ENCODE results near the gene RANBP17. TPM values are rescaled to one million over a fixed set of nuclear protein-coding genes. Genes with fewer than 3 reads are reported as not detected.
"Not testable (repeated sequence)": the region's sequence is repeated elsewhere in the genome, so short reads cannot be mapped to it uniquely, and the experiment has no call there.

The RANBP17 gene
- total RNA-seq, 1 donor from 2014 or later = 12.3 TPM

GRCh38 chr5:170865622-170866021 is 3.8 kb downstream of the RANBP17 start:
- Histone ChIP-seq H3K27ac (no peak overlapping the region), H3K27me3 (ENCODE audit: low read depth) (peaks cover 7% of the 10 kb centered on the region), H3K4me1 (no peaks in the 10 kb centered on the region), H3K9me3 (peaks cover 8% of the 10 kb centered on the region), H3K4me3 (no peak overlapping the region), H3K36me3 (no peaks in the 10 kb centered on the region)
- DNase-seq (no peak), ATAC-seq (no peak)
- intact Hi-C loops (cut with DNase I) = no loop called here
- TF ChIP-seq, protein P1, sequence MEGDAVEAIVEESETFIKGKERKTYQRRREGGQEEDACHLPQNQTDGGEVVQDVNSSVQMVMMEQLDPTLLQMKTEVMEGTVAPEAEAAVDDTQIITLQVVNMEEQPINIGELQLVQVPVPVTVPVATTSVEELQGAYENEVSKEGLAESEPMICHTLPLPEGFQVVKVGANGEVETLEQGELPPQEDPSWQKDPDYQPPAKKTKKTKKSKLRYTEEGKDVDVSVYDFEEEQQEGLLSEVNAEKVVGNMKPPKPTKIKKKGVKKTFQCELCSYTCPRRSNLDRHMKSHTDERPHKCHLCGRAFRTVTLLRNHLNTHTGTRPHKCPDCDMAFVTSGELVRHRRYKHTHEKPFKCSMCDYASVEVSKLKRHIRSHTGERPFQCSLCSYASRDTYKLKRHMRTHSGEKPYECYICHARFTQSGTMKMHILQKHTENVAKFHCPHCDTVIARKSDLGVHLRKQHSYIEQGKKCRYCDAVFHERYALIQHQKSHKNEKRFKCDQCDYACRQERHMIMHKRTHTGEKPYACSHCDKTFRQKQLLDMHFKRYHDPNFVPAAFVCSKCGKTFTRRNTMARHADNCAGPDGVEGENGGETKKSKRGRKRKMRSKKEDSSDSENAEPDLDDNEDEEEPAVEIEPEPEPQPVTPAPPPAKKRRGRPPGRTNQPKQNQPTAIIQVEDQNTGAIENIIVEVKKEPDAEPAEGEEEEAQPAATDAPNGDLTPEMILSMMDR (IDR thresholded peaks at IDR 0.05) = no peak

GRCh38 chr5:170867825-170868224 is 6.0 kb downstream of the RANBP17 start:
- H3K27me3 ChIP-seq (ENCODE audit: low read depth) = no peaks in the 10 kb centered on the region
- ATAC-seq (no peak), DNase-seq (no peak)
- TF ChIP-seq, protein P1 (IDR thresholded peaks at IDR 0.05) = no peak
- no peak overlapping the region for H3K27ac ChIP-seq
- no peak overlapping the region for H3K4me3 ChIP-seq
- H3K4me1 ChIP-seq = no peaks in the 10 kb centered on the region
- H3K9me3 ChIP-seq = peaks cover 8% of the 10 kb centered on the region
- H3K36me3 ChIP-seq = no peaks in the 10 kb centered on the region
- intact Hi-C loops (cut with DNase I) = no loop called here

DNA sequence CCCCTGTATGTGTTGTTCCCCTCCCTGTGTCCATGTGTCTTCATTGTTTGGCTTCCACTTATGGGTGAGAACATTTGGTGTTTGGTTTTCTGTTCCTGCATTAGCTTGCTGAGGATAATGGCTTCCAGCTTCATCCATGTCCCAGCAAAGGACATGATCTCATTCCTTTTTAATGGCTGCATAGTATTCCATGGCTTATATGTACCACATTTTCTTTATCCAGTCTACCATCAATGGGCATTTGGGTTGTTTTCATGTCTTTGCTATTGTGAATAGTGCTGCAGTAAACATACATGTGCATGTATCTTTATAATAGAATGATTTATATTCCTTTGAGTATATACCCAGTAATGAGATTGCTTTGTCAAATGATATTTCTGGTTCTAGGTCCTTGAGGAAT is 8.6 kb downstream of the RANBP17 start:
- H3K36me3 ChIP-seq; ATAC-seq; H3K27me3 ChIP-seq (ENCODE audit: low read depth); intact Hi-C loops (cut with DNase I); H3K9me3 ChIP-seq; H3K4me3 ChIP-seq; DNase-seq; H3K27ac ChIP-seq; H3K4me1 ChIP-seq: not testable (repeated sequence)

- TF ChIP-seq, protein P1 (IDR thresholded peaks at IDR 0.05) = no peak
- Histone ChIP-seq H3K4me1 (no peaks in the 10 kb centered on the region), H3K4me3 (no peak overlapping the region), H3K36me3 (no peaks in the 10 kb centered on the region), H3K9me3 (peaks cover 8% of the 10 kb centered on the region), H3K27ac (no peak overlapping the region), H3K27me3 (ENCODE audit: low read depth) (no peaks in the 10 kb centered on the region)
- DNase-seq = no peak
- no peak for ATAC-seq
- intact Hi-C loops (cut with DNase I) = no loop called here
These were observed 12.2 kb downstream of the RANBP17 start for GRCh38 chr5:170874017-170874416.

- H3K27ac ChIP-seq = no peak overlapping the region
- TF ChIP-seq, protein P1 (IDR thresholded peaks at IDR 0.05) = no peak
- no peaks in the 10 kb centered on the region for H3K4me1 ChIP-seq
- DNase-seq = no peak
- no peak for ATAC-seq
- H3K4me3 ChIP-seq = no peak overlapping the region
- peaks cover 8% of the 10 kb centered on the region for H3K9me3 ChIP-seq
- intact Hi-C loops (cut with DNase I) = no loop called here
- no peaks in the 10 kb centered on the region for H3K36me3 ChIP-seq
- no peaks in the 10 kb centered on the region for H3K27me3 ChIP-seq (ENCODE audit: low read depth)
These were observed 14.0 kb downstream of the RANBP17 start for GRCh38 chr5:170875811-170876210.

- Histone ChIP-seq H3K27ac (no peak overlapping the region), H3K4me3 (no peak overlapping the region), H3K9me3 (no peaks in the 10 kb centered on the region), H3K27me3 (ENCODE audit: low read depth) (no peaks in the 10 kb centered on the region), H3K4me1 (no peaks in the 10 kb centered on the region), H3K36me3 (no peaks in the 10 kb centered on the region)
- TF ChIP-seq, protein P1 (IDR thresholded peaks at IDR 0.05) = no peak
- no peak for ATAC-seq
- intact Hi-C loops (cut with DNase I) = no loop called here
- no peak for DNase-seq
These were observed 18.3 kb downstream of the RANBP17 start for GRCh38 chr5:170880084-170880483.

Data from lower lobe of right lung (tissue), 2 donors.